H1 (cell line): ENCODE measurements around the gene NKD2. TPM values are rescaled to one million over a fixed set of nuclear protein-coding genes. Genes with fewer than 3 reads are reported as not detected.

Experiments
- CTCF ChIA-PET: fragments of 300-600 bp; sonication (Branson Sonifier 250); formaldehyde crosslinking; loops from one replicate; lab custom pipeline; 2021; ENCODE audit not compliant: partially characterized antibody; lab: Charles Lee
- POLR2A ChIA-PET: fragments of 300-600 bp; sonication (Branson Sonifier 250); formaldehyde crosslinking; loops from one replicate; lab custom pipeline; 2021; ENCODE audit warnings: inconsistent platforms; ENCODE audit not compliant: partially characterized antibody; lab: Charles Lee
- DNase-seq, 2 experiments: peaks; one replicate each; pipeline versions ENCODE4 v3.0.0 to v3.0.0-alpha.2; 2010 to 2022; ENCODE audit warnings: low spot score in 2 of 2, low read depth in 1 of 2, mixed read lengths in 1 of 2
- FAIRE-seq: peaks from 2 replicates; lab custom pipeline; 2011; peaks lifted over from hg19 to GRCh38; lab: Jason Lieb, UNC
- H2AFZ ChIP-seq: 2 replicates; pipeline ENCODE4 v1.8.1; 2012; ENCODE audit warnings: low read length, inconsistent platforms
- H2AK5ac ChIP-seq: 2 replicates; pipeline ENCODE4 v1.6.1; 2013; ENCODE audit warnings: low read depth, low read length
- H2BK120ac ChIP-seq: replicated peaks from 2 replicates; pipeline ENCODE3; 2013; ENCODE audit warnings: low read depth, low read length, inconsistent platforms
- H2BK12ac ChIP-seq: 2 replicates; pipeline ENCODE4 v1.6.1; 2013; ENCODE audit warnings: low read depth, low read length
- H2BK15ac ChIP-seq: 2 replicates; pipeline ENCODE4 v1.6.1; 2013; ENCODE audit warnings: low read length
- H2BK20ac ChIP-seq: 2 replicates; pipeline ENCODE4 v1.6.1; 2013; ENCODE audit warnings: low read length
- H2BK5ac ChIP-seq: 2 replicates; pipeline ENCODE4 v1.6.1; 2013; ENCODE audit warnings: low read depth, low read length
- H3K14ac ChIP-seq: 2 replicates; pipeline ENCODE4 v1.6.1; 2013; ENCODE audit warnings: inconsistent platforms; ENCODE audit not compliant: insufficient read length
- H3K18ac ChIP-seq: 2 replicates; pipeline ENCODE4 v1.6.1; 2013; ENCODE audit warnings: low read length; ENCODE audit errors: extremely low read depth
- H3K23ac ChIP-seq: 2 replicates; pipeline ENCODE4 v1.6.1; 2013; ENCODE audit warnings: inconsistent platforms; ENCODE audit not compliant: insufficient read length
- H3K23me2 ChIP-seq: 2 replicates; pipeline ENCODE4 v1.6.1; 2013; ENCODE audit warnings: low read depth, low read length
- H3K27ac ChIP-seq: 2 replicates; pipeline ENCODE4 v1.6.1; 2011; ENCODE audit warnings: low read depth, low read length, inconsistent platforms
- H3K27me3 ChIP-seq, 4 experiments: replicated peaks in 1 of 4; 1 replicate in 1 of 4; 2 replicates in 3 of 4; pipeline versions ENCODE4 v1.6.1 to v1.8.1; 2011 to 2013; ENCODE audit warnings: low read length in 3 of 4, mild to moderate bottlenecking in 3 of 4, inconsistent platforms in 2 of 4, mixed read lengths in 2 of 4, moderate library complexity in 1 of 4; ENCODE audit not compliant: control insufficient read depth in 3 of 4, insufficient read depth in 3 of 4; ENCODE audit errors: extremely low read depth in 1 of 4
- H3K36me3 ChIP-seq, 4 experiments: 2 replicates each; pipeline versions ENCODE4 v1.6.1 to v1.8.1; 2011 to 2013; ENCODE audit warnings: mild to moderate bottlenecking in 4 of 4, low read length in 3 of 4, moderate library complexity in 2 of 4, control low read depth in 1 of 4, inconsistent platforms in 1 of 4; ENCODE audit not compliant: insufficient read depth in 4 of 4, control insufficient read depth in 2 of 4
- H3K4ac ChIP-seq: replicated peaks from 2 replicates; pipeline ENCODE3; 2013; ENCODE audit warnings: low read length, low read depth, mixed read lengths, inconsistent platforms; ENCODE audit not compliant: insufficient read length
- H3K4me1 ChIP-seq, 4 experiments: replicated peaks in 1 of 4; 1 replicate in 1 of 4; 2 replicates in 3 of 4; pipeline versions ENCODE4 v1.6.1 to v1.8.1; 2011 to 2013; ENCODE audit warnings: low read length in 3 of 4, inconsistent platforms in 2 of 4, mixed read lengths in 1 of 4; ENCODE audit not compliant: insufficient read depth in 4 of 4, control insufficient read depth in 3 of 4
- H3K4me2 ChIP-seq, 2 experiments: 2 replicates each; pipeline versions ENCODE4 v1.6.1 to v1.8.1; 2011 to 2013; ENCODE audit warnings: low read depth in 2 of 2, low read length in 2 of 2, control low read depth in 1 of 2, inconsistent platforms in 1 of 2, mild to moderate bottlenecking in 1 of 2; ENCODE audit not compliant: insufficient read depth in 1 of 2
- H3K4me3 ChIP-seq, 4 experiments: fragments of 200-600, 300-600 bp in 1 of 4; sonication (generic), shearing (Covaris generic), sonication (Bioruptor Twin) in 1 of 4; 2 replicates each; pipeline versions ENCODE4 v1.5.1 to v1.8.1; 2011 to 2016; ENCODE audit warnings: low read length in 4 of 4, low read depth in 3 of 4, control low read depth in 2 of 4, inconsistent platforms in 2 of 4, mild to moderate bottlenecking in 2 of 4, mixed read lengths in 1 of 4, moderate library complexity in 1 of 4; ENCODE audit not compliant: insufficient read depth in 2 of 4; ENCODE audit errors: extremely low read depth in 1 of 4
- H3K56ac ChIP-seq: replicated peaks from 2 replicates; pipeline ENCODE3; 2013; ENCODE audit warnings: low read depth, mild to moderate bottlenecking, mixed read lengths, low read length, inconsistent platforms; ENCODE audit not compliant: insufficient read length
- H3K79me1 ChIP-seq: 2 replicates; pipeline ENCODE4 v1.6.1; 2013; ENCODE audit warnings: low read depth, low read length, control low read depth
- H3K79me2 ChIP-seq, 2 experiments: 2 replicates each; pipeline versions ENCODE4 v1.6.1 to v1.8.1; 2012 to 2013; ENCODE audit warnings: low read length in 2 of 2, mild to moderate bottlenecking in 2 of 2, inconsistent platforms in 1 of 2; ENCODE audit not compliant: insufficient read depth in 2 of 2, control insufficient read depth in 1 of 2
- H3K9ac ChIP-seq, 4 experiments: replicated peaks in 1 of 4; 1 replicate in 1 of 4; 2 replicates in 3 of 4; pipeline versions ENCODE4 v1.6.1 to v1.8.1; 2011 to 2013; ENCODE audit warnings: low read depth in 3 of 4, low read length in 3 of 4, control low read depth in 2 of 4, mild to moderate bottlenecking in 2 of 4, moderate library complexity in 2 of 4, inconsistent platforms in 1 of 4; ENCODE audit errors: extremely low read depth in 1 of 4
- H3K9me3 ChIP-seq, 2 experiments: 2 replicates each; pipeline versions ENCODE4 v1.6.1 to v1.8.1; 2012 to 2013; ENCODE audit warnings: mild to moderate bottlenecking in 2 of 2, moderate library complexity in 2 of 2, control low read depth in 1 of 2, inconsistent platforms in 1 of 2, low read depth in 1 of 2, low read length in 1 of 2, mixed read lengths in 1 of 2; ENCODE audit not compliant: insufficient read depth in 2 of 2
- H4K20me1 ChIP-seq, 2 experiments: replicated peaks in 1 of 2; 2 replicates each; pipeline versions ENCODE3 to v1.8.1; 2011 to 2013; ENCODE audit warnings: inconsistent platforms in 2 of 2, low read length in 2 of 2, mild to moderate bottlenecking in 1 of 2; ENCODE audit not compliant: insufficient read depth in 2 of 2, control insufficient read depth in 1 of 2
- H4K5ac ChIP-seq: 2 replicates; pipeline ENCODE4 v1.6.1; 2013; ENCODE audit warnings: low read length, low read depth, mixed read lengths, inconsistent platforms; ENCODE audit not compliant: insufficient read length
- H4K8ac ChIP-seq: 2 replicates; pipeline ENCODE4 v1.8.0; 2013; ENCODE audit warnings: mild to moderate bottlenecking, moderate library complexity, low read length, inconsistent platforms; ENCODE audit not compliant: insufficient read depth; ENCODE audit errors: extremely low read depth
- H4K91ac ChIP-seq: replicated peaks from 2 replicates; pipeline ENCODE3; 2013; ENCODE audit warnings: low read length, mixed read lengths, inconsistent platforms; ENCODE audit not compliant: insufficient read length
- GABPA ChIP-seq: IDR thresholded peaks from 2 replicates; pipeline ENCODE4 v1.6.1; 2011; ENCODE audit warnings: mild to moderate bottlenecking, low read length, moderate library complexity, borderline replicate concordance; ENCODE audit not compliant: insufficient read depth
- HDAC6 ChIP-seq: IDR thresholded peaks from one replicate; pipeline ENCODE4 v1.7.1; 2012; ENCODE audit warnings: low read depth, mild to moderate bottlenecking, inconsistent platforms, low read length, moderate library complexity
- MAX ChIP-seq: IDR thresholded peaks from 2 replicates; pipeline ENCODE4 v1.6.1; 2012; ENCODE audit warnings: inconsistent platforms
- POLR2A ChIP-seq, 2 experiments: IDR thresholded peaks; 1 replicate in 1 of 2; 2 replicates in 1 of 2; pipeline ENCODE4 v1.6.1; 2011; ENCODE audit warnings: low read depth in 2 of 2, low read length in 2 of 2, mild to moderate bottlenecking in 2 of 2; ENCODE audit errors: control extremely low read depth in 1 of 2
- TBP ChIP-seq: IDR thresholded peaks from 2 replicates; pipeline ENCODE4 v1.6.1; 2011; ENCODE audit warnings: low read depth, low read length, improper control_type of control experiment
- WGBS, 2 experiments: shearing (Covaris generic) in 1 of 2; methylation state at CpG; one replicate each; pipeline versions ENCODE4 v1.1.6 to v1.1.7; 2013 to 2015; ENCODE audit warnings: low lambda C conversion rate in 2 of 2, mixed read lengths in 2 of 2, inconsistent platforms in 1 of 2, low coverage in 1 of 2, missing lambda C conversion rate in 1 of 2; ENCODE audit not compliant: insufficient replicate concordance in 2 of 2, insufficient coverage in 1 of 2, insufficient read length in 1 of 2; ENCODE audit errors: extremely low coverage in 1 of 2, missing lambda C conversion rate in 1 of 2; 5-methylcytosine and 5-hydroxymethylcytosine counted together
- polyA plus RNA-seq, 7 experiments: library from polyadenylated mRNA; depleted of rRNA in 3 of 7; stranded (reverse) in 5 of 7; unstranded in 2 of 7; fragments of >200 nt in 5 of 7; fragments of 200-250 nt in 2 of 7; gene quantifications; 1 replicate in 5 of 7; 2 replicates in 1 of 7; 4 replicates in 1 of 7; pipeline versions ENCODE4 v1.2.1 to v1.2.3, GENCODE V29; 2011 to 2013; ENCODE audit warnings: missing spikeins in 2 of 7, mixed read lengths in 2 of 7
- total RNA-seq: library from RNA; stranded (reverse); fragmentation: NEBNext Ultra II Directional; extraction: Animal tissue kit (Norgen Biotek cat#: 25700); gene quantifications from 2 replicates; pipeline ENCODE4 v1.2.1, GENCODE V29; 2021

NKD2 gene
- total and polyA plus RNA-seq, 2 of the 8 experiments (the other 6 are each of a cell fraction or from before 2014, with no cell fraction given), result 5.5 to 7.9 TPM

GRCh38 chr5:1001406-1002270 lies 7.0 kb upstream of the NKD2 start:
- no peak for FAIRE-seq
- POLR2A ChIA-PET, result no interaction called here
- 0 out of 2 replicates have a peak overlapping the region, but pooled peaks have one; percentile 50 for H2BK12ac ChIP-seq
- TF ChIP-seq MAX, result no peak
- TF ChIP-seq HDAC6, result no peak
- no peak for TF ChIP-seq GABPA
- no peak for TF ChIP-seq TBP
- no peak for TF ChIP-seq POLR2A (IDR thresholded peaks at IDR 0.05; ENCODE audit: control extremely low read depth in 1 of 2, low read depth in 2 of 2, low read length in 2 of 2)

More at GRCh38 chr5:1001406-1002270, 7.0 kb upstream of the NKD2 start:
- Histone ChIP-seq H4K20me1 (no peaks in the 10 kb centered on the region), H2BK15ac (no peak overlapping the region), H3K9ac (no peak overlapping the region), H4K91ac (no peak overlapping the region), H3K79me2 (no peaks in the 10 kb centered on the region), H3K9me3 (no peaks in the 10 kb centered on the region), H3K36me3 (no peaks in the 10 kb centered on the region), H2BK5ac (no peak overlapping the region), H2BK20ac (no peak overlapping the region), H3K4ac (no peak overlapping the region), H4K8ac (no peak overlapping the region), H3K14ac (no peak overlapping the region), H2AFZ (no peak overlapping the region), H3K23me2 (peaks cover 2% of the 10 kb centered on the region; the same call in 1 of the 2 replicates), H3K27ac (no peak overlapping the region), H3K23ac (no peak overlapping the region), H3K4me3 (no peak overlapping the region), H2AK5ac (no peak overlapping the region), H3K56ac (no peak overlapping the region), H3K27me3 (peaks cover 13 to 38% (median 34%) of the 10 kb centered on the region in 4 experiments), H3K18ac (no peak overlapping the region), H4K5ac (no peak overlapping the region), H3K4me2 (no peak overlapping the region), H3K4me1 (peaks cover 0 to 9% (median 3%) of the 10 kb centered on the region in 4 experiments; a peak in 5 of 7 replicates), H3K79me1 (no peaks in the 10 kb centered on the region), H2BK120ac (no peak overlapping the region)
- 86% methylated on average over 18 of the region's 19 CpGs; no CpG with 5 or more reads in 1 of the 2 experiments for WGBS, 2 experiments
- CTCF ChIA-PET, result interaction anchor here (0.5 to 2.2 kb wide), 6 partner anchors 9 to 301 kb away, joined by 3 to 8 read pairs (median 4); no protein-coding TSS in a partner anchor
- peak in 1 of 2 experiments; percentile 39 for DNase-seq
